Hepatic stellate cell (primary cell): Measurements from ENCODE around the gene GRB10.
"Not testable (repeated sequence)": the region's sequence is repeated elsewhere in the genome, so short reads cannot be mapped to it uniquely, and the experiment has no call there.

ENCODE experiments used
- DNase-seq: peaks from one replicate; pipeline ENCODE4 v3.0.0; 2011; ENCODE audit warnings: low spot score

Gene GRB10

DNA sequence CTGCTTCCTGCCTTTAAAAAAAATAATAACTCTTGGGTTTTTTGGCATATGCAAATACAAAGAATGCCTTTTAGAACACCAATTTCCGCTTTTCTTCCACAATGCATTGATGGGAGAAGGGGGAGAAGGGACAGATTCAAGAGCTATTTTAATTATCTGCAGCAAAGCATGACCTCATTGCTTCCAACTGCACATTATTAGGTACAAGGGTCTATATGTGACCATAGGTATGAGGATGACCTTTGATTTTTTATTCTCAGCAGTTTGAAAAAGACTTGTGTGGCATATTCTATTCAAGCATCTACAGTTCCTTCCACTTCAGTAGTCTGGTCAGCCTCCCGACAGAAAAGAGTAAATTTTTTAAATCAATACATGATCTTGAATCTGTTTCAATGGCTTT, 39.7 kb downstream of the GRB10 start:
- DNase-seq = no peak

DNA sequence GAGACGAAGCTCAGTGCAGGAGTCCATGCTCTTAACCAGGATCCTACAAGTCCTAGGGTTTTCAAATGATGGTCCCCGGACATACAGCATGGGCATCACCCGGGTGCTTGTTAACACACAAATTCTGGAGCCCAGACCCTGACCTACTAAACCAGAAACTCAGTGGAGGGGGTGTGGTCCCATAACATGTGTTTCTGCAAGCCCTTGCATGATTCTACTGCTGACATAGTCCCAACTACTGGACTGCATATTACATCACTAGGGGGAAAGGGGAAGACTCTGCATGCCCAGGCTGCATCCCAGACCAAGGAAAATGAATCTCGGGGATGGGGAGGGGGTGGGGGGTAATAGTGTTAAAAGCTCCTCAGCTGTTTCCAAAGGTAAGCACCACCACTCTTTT, 40.3 kb downstream of the GRB10 start:
- no peak for DNase-seq

DNA sequence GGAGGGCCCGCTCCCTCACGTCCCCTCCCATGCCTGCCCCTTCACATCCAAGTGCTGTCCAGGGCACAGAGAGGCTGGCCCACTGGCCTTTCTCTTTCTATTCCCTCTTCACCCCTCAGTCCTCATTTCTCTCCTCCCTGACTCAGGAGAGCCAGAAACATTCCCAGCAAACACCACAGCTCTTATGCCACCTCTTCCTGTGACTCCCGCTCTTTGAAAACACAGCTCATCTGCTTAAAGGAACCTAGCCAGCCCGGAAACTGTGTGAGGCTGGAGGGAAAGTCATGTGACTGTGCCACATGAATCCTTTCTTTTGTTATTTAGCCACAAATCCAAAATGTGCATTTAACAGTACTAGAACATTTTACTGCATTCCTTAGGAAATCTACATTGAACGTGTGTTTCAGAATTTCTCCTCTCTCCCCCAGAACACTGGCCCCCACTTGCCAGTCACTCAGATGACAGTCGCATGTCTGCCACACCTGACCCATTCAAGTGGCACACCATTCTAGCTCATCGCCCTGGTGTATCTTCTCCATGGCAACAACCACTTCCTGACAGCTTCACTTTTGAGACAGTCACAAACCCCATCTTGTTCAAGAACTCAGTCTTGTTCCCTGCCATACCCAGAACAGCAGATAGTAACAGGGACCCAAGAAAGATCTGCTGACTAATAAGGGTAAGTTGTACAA, 42.8 kb downstream of the GRB10 start:
- no peak for DNase-seq

DNA sequence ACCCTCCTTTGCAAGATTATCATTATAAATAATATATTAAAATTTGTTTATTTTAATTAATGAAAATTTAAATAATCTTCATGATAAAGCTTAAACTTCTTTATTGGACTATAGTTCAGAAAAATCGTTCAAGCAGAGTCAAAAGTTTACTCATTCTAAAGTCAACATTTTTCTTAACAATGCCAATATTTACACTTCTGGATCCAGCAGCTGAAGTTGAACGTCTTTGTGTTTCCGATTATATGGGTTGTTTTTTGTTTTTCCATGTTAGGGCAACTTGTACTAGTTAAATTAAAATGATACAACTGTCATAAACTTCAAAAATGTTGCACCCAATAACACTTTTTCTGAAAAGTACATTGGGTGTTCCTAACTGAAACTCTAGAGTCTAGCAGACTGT, 43.8 kb downstream of the GRB10 start:
- no peak for DNase-seq

DNA sequence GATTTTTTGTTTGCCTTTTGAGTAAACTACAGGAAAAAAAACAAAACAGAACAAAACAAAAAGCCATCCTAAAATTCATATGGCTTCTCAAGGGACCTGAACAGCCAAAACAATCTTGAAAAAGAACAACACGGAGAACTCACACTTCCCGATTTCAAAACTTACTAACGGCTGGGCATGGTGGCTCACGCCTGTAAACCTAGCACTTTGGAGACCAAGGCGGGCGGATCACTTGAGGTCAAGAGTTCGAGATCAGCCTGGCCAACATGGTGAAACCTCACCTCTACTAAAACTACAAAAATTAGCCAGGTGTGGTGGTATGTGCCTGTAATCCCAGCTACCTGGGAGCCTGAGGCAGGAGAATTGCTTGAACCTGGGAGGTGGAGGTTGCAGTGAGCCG, 46.9 kb downstream of the GRB10 start:
- not testable (repeated sequence) for DNase-seq

DNA sequence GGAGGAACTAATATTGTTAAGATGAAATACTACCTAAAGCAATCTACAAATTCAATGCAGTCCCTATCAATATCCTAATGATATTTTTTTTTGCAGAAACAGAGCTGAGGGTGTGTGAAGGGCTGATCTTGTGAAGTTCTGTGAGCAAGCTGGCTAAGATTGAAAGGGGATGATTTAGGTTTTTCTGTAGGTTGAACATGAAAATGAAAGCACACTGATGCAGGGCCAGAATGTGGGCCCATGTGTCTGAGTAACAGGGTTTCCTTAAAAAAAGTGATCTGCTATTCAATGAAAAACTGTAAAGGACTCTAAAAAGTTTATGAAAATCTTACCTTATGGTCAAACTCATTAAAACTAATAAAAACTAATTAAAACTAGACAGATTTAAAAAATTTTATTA, 47.4 kb downstream of the GRB10 start:
- no peak for DNase-seq

DNA sequence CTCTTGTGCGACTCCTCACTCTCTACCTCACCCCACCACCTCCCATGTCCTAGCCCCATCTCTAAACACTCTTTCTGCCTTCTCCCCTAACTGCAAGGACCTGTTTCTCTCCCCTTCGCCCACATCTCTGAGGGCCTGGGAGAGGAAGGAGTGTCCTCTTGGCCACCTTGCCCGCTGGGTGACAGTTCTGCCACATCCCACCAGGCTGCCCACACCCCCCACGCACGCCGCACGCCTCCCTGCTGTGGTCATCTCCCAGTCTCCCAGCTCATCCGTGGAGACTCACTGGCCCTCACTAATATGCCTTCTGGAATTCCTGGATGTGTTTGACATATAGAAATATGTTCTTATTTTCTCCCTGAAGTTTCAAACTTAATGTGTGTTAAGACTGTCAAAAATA, 48.5 kb downstream of the GRB10 start:
- no peak for DNase-seq

DNA sequence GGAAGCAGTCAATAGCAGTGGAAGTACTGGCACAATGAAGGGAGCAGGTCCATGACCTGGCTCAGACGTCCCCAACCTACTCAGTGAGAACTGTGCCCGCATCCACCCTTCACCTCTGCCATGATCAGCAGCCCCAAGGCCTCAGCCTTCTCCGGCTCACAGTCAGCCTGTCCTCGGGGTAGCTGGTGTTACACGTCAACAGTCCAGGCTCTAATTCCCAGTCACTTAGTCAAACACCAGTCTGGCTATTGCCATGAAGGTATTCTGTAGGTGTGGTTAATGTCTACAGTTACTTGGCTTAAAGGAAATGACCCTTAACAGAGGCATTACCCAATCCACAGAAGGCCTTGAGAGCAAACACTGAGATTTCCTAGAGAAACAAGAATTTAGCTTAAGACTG, 49.1 kb downstream of the GRB10 start:
- DNase-seq = no peak

DNA sequence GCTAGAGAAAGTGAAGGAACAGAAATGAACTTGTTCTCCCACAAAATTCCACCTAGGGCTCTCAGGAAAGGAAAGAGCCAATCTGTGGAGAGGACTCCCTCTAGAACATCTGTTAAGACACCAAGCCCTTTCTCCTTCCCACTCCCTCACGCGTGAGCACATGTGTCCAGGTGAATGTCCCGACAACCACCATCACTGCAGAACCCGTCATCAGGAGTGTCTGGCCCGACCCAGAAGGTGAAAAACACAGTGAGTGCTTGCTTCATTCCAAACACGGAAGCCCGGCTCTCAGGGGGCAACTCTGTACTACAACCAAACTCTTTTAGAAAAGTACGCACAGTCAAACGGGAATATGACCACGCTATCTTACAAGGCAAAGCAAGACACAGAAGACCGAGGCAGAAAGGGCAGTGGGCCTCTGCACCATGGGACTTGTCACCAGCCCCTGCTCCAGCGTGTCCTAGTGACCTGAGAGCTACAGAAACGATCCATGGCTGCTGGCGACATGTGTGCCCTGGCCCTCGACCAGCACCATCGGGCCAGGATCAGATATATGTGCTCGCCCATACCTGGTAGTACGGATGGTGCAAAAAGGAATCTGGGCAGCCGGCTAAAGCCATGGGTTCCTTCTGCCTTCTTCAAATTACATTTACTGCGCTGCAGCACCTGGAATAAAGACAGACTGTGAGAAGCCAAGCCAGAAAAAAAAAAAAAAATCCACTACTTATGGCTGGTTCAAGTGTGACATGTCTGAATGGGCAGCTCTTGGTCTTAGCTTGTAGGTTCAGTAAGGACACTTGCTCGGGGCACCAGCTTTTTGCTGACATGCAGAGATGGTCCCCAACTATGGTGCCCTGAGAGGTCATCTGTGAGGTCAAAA, 50.8 kb downstream of the GRB10 start:
- no peak for DNase-seq

DNA sequence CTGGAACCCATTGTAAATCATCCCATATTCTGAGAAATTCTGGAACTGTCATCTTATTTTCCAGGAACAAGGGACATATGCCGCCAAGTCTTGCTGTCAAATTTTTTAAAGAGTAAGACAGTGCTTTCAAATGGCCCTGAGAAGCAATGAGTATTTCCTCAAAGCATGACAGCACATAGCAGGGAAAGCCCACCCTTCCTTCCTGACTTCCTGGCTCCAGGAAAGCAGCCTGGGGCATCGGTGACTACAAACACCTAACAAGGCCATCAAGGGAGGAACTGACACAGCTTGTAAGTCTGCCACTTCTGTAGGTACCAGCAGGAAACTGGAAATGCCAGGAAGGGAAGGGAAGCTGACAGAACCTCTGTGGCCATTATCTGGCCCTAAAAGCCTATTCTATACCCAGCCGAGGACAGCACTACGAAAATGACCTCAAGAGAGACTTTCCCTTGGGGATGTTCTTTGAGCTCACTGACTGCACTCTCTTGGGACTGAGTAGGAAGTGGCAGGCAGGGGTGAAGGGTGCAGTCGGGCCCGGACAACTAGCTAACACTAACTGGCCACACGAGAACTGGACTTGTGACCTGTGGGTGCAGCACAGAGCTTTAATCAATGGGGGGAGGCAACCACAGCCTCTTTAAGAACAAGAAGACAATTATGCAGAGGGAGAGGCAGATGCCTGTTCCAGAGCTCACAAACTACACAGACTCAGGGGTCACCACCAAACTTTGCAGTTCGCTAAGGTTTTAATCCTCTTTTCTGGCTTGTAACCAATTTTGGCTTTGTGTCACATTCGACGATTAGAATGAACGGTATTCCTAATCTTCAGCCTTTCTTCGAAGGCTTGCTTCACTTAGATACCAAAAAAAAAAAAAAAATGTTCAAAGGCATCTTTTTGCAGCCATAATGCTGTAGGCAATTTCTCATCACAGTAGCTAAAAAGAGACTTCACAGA, 52.0 kb downstream of the GRB10 start:
- DNase-seq = no peak

DNA sequence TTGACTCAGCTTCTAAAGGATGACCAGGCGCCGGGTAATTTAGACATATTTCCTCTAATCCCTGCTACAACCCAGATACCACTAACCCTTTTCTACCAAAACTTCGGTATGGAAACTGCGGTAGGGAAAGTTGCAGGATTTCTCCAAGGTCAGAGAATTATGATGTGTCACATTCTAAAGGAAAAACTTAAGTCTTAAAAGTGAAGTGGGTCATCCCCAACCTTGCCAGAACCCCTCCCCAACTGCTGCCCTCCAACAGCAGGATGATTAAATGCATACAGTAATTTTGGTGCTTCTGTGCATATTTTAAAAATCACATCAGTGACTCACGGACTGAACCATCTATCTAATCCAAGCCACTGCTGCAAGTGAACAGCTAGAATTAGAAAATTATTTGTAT, 52.7 kb downstream of the GRB10 start:
- no peak for DNase-seq

DNA sequence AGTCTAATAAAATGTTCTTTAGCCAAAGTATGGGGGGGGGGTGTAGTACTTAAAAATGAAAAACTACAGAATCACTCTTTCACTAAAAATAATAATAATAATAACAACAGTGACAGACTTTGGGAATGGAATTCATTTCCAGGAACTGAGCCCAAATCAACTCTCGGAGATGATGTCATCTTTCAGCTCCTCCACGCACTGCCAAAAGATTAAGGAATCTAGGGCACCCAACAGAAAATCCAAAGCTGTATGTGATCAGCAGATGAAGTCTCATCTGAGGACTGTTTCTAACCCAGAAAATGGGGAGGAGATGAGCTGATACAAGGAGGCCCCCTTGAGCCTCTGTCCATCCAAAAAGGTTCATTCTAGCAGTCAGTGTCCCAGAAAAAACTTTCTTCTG, 54.5 kb downstream of the GRB10 start:
- peak; percentile 73 for DNase-seq

DNA sequence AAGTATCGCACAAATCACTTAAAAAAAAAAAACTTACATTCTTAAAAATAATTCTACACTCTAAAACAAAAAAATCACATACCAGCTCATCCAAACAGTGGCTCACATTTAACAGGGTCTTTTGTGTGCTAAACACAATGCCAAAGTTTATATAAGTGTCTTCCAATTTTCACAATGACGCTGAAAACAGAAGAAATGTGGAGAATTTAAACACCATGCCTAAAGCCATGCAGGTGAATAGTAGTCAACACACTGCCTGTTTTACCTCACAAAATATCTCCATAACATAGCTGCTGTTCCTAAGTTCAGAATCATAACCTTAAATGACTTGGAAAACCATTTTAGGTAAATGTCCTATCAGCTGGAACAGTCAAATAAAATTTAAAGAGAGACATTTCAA, 55.0 kb downstream of the GRB10 start:
- DNase-seq = no peak

DNA sequence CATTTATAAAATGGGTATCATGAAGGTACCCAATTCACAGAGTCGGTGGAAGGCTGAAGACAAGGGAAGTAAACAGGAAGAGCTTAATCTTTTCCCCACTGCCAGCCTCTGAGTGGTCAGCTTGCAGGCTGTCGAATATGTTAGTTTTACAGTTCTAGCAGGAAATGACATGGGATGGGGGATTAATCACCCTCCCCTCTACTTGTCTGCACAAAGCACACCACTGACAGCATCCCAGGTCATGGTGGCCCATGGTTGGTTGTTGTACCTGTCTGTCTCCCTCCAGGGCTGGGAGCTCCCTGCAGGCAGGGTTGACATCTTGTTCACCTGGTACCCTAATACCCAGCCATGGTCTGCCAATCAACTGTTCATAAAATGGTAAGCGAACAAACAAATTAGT, 55.6 kb downstream of the GRB10 start:
- DNase-seq = no peak

DNA sequence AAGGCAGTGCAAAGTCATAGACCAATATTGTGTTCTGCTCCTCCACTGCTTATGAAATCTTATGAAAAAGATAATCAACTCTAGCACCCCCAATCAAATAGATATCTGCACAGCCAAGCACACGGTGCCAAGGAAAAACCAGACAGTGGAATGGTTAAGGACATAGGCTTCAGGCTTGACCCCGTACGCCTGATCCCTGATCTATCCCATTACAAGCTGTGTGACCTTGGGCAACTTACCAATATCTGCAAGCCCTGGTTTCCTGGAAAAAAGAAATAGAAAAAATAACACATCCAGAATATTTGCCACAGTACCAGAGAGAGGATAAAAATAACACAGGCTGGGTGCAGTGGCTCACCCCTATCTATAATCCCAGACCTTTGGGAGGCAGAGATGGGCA, 56.9 kb downstream of the GRB10 start:
- no peak for DNase-seq

DNA sequence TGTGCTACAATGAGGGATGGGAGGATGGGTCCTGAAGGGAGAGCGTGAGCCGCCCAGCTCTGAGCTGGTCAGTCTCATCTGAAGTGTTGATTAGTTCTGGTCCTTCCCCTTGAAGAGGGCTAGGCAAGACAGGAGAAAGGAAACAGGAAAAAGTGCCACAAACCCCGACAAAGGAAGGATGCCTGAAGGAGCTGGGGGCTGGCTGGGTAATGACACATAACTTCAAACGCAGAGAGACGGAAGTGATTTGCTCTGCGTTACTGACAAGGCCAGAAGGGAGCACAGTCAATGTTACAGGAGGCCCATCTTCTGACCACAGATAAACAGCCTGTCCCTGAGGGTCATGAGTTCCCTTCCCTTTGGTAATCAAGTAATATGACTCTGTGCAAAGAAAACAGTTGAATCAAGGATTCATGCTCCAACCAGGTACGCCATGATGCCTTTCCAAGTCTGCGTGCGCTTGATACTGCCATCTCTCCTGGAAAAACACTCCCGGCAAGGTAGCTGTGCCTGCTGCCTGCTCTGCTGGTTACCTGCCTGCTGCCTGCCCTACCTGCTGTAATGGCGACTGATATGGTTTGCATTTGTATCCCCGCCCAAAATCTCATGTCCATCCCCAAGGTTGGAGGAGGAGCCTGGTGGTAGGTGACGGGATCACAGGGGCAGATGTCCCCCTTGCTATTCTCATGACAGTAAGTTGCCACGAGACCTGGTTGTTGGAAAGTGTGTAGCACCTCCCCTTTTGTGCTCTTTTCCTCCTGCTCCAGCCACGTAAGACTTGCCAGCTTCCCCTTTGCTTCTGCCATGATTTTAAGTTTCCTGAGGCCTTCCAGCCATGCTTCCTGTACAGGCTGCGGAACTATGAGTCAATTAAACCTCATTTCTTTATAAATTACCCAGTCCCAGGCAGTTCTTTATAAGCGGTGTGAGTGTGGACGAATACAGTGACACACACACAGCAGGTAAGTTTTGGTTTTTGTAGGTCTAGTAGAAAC, 57.9 kb downstream of the GRB10 start:
- no peak for DNase-seq

DNA sequence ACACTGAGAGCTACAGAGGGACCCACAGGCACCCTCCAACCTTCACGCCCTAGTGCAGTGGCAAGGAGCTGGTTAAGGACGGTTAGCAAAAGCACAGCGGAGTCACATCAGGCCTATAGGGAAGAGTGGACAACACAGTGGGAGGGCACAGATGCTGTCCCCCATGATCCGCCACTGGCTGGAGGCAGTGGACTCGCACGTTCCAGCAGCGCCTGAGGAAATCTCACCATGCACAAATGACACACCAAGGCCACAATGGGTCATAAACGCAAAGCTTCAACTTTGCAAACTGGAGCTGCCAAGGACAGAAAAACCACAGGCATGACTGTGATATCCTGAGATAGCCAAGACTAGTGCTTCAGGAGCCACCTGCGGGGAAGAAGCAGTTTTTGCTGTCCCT, 58.8 kb downstream of the GRB10 start:
- DNase-seq = no peak

DNA sequence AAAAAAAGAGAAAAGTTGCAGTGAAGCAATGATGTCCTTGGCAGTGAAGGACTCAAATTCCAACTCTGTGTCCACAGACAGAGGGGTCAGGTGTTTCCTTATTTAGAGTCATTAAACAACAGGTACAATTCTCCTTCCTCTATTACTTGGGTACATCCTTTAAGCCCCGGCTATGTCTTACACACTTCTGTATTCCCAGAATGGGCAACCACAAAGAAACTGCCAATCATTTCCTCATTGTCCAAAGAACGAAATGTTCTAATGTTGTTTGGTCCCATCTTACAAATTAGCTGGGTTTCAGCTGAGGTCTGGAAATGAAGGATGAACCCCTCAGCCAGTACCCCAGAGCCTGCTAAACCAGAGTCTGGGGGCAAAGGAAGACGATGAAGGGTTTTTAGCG, 59.5 kb downstream of the GRB10 start:
- no peak for DNase-seq

DNA sequence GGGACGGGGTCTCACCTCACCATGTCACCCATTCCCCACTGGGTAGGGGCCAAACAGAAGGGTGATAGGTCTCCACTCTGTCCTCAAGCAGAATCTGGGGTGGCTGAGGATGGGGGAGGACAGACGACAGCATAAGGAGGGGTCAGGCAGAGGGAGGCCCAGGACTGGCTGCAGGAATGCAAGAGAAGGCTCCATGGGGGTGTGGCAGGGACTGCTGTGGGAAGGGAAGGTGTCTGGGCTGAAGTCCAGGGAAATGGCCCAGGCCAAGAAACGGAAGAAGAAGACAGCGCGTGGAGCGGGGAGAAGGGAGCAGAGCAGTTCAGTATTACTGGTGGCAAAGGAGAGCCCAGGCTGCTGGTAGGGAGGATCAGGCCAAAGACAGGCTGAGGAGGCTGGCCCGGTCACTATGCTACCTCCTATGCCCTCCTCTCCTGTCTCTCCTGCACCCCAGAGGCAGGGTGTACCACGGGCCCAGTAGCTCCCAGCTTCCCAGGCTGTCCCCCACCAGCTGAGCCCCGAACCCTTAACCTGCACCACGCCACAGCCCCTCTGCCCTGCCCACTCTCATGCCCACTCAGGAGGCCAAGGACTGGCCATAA, 60.9 kb downstream of the GRB10 start:
- DNase-seq = no peak

DNA sequence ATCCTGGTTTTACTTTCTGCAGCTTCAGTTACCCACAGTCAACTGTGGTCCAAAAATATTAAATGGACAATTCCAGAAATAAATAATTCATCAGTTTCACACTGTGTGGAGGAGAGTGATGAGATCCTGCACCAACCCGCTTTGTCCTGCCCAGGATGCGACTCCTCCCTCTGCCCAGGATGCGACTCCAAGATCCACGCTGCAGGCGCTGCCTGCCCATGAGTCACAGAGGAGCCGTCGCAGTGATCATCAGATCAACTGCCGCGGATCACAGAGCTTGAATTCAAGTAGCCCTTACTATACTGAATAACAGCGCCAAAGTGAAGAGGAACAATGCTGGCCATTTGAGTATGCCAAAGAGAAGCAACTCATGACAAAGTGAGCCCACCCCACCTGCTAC, 61.5 kb downstream of the GRB10 start:
- no peak for DNase-seq

DNA sequence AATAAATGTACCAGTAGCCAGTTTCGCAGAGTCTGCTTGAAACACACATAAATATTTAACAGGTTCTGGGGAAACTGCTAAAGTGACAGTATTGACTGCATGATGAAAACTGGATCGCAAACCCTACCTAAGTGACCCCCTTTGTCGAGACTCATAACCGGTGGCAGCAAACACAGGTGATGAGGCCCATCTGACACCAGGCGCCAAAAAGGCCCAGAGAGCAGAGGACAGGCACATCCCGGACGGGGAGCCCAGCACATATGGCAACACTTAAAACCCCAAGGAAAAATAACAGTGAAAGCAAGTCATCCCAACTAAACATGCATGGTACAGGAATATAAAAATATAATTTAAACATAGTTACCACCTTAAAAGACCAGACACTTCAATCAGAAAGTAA, 62.4 kb downstream of the GRB10 start:
- no peak for DNase-seq
